Measurements from ENCODE around the gene MLN. TPM values are rescaled to one million over a fixed set of nuclear protein-coding genes. Genes with fewer than 3 reads are reported as not detected.

The MLN gene
- total RNA-seq, 2 donors from 2014 or later, result 0.48 TPM; not detected in 1

DNA sequence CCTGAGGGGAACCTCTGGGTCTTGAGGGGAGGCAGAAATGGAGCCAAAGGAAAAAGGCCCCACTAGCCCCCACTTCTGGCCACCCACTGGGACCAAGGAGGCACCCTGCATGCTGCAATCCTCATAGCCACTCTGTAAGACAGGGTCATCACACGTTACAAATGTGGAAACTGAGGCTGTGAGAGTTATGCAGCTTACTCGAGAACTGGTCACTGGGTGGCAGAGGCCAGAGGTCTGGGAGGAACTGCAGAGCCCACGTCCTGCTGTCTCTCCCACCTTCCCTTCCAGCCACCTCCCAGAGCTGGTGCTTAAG, 33.0 kb downstream of the MLN start:
- Histone ChIP-seq H3K4me1 (peaks cover 4% of the 10 kb centered on the region), H3K4me3 (no peak overlapping the region), H3K27ac (peak overlapping the region; percentile 7), H3K9me3 (no peaks in the 10 kb centered on the region), H3K36me3 (peaks cover 13% of the 10 kb centered on the region), H3K9ac (ENCODE audit: low read depth in 2 of 2, low read length in 2 of 2) (peak overlapping the region in 1 of 2 donors; percentile 24), H3K27me3 (no peaks in the 10 kb centered on the region)
- DNase-seq, result no peak
- intact Hi-C loops (cut with DNase I), result loop anchor here (2.0 kb wide), 1 partner anchor 256 kb away; no protein-coding TSS in a partner anchor
- TF ChIP-seq, protein P1, sequence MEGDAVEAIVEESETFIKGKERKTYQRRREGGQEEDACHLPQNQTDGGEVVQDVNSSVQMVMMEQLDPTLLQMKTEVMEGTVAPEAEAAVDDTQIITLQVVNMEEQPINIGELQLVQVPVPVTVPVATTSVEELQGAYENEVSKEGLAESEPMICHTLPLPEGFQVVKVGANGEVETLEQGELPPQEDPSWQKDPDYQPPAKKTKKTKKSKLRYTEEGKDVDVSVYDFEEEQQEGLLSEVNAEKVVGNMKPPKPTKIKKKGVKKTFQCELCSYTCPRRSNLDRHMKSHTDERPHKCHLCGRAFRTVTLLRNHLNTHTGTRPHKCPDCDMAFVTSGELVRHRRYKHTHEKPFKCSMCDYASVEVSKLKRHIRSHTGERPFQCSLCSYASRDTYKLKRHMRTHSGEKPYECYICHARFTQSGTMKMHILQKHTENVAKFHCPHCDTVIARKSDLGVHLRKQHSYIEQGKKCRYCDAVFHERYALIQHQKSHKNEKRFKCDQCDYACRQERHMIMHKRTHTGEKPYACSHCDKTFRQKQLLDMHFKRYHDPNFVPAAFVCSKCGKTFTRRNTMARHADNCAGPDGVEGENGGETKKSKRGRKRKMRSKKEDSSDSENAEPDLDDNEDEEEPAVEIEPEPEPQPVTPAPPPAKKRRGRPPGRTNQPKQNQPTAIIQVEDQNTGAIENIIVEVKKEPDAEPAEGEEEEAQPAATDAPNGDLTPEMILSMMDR (IDR thresholded peaks at IDR 0.05), result no peak

DNA sequence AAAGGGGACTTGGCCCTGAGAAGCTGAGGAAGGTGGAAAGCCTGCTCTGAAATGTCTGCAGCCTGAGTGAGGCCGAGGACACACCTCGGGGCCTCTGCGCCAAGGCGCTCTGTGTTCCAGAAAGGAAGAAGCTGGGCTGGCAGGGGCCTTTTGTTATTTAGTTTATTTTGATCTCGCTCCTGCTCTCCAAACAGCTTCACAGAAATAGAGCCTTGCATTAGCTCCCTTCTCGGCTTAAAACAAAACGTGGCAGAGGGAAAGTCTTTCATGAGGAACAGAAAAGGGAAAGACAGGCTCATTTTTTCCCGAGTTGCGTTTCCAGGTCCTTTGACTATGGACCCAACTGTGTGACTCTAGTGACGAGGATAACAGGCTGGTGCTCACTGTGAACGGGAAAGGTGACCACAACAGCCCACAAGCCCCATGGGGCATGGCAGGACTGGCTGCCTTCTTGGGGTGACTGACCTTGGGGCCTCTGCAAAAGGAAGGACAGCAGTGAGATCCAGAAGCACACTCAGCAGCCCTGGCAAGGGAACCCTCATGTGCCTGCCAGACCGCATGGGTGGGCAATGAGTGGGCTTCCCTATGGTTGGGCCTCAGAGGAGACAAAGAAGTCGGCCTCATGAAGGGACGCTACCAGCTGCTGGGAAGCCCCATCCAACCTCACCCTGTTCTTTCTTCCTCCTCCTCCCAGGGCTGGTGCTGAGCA, 33.5 kb downstream of the MLN start:
- Histone ChIP-seq H3K9me3 (no peaks in the 10 kb centered on the region), H3K36me3 (peaks cover 13% of the 10 kb centered on the region), H3K4me1 (peaks cover 4% of the 10 kb centered on the region), H3K27ac (no peak overlapping the region), H3K27me3 (no peaks in the 10 kb centered on the region), H3K4me3 (no peak overlapping the region), H3K9ac (ENCODE audit: low read depth in 2 of 2, low read length in 2 of 2) (peak overlapping the region in 1 of 2 donors; percentile 24)
- DNase-seq, result no peak
- intact Hi-C loops (cut with DNase I), result loop anchor here (2.0 kb wide), 1 partner anchor 257 kb away; no protein-coding TSS in a partner anchor
- TF ChIP-seq, protein P1 (IDR thresholded peaks at IDR 0.05), result no peak

DNA sequence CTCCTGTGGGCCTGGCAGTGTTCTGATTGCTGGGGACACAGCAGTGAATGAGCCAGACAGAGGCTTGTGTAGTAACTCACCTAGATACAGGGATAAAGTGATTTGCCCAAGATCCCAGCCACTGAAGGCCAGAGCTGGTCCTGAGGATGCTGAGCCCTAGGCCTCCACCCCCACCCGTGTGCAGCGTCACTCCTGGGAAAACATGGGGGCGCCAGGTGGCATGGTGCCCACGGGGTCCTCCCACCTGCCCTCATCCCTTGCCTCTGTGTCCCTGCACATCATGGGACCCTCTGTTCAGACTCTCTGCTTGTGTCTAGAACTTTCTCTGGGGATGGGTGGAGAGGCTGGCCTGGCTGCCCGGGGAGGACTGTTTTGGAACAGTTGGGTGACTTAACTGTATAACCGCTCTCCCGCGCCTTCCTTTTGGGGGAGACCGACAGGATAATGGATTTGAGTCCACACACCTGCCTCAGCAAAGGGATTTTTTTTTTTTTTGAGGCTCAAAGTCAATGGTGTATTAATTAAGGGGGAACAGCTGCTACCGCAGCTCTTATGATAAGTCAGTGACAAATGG, 34.5 kb downstream of the MLN start:
- intact Hi-C loops (cut with DNase I), result loop anchor here (5.0 kb wide), 1 partner anchor 383 kb away; no protein-coding TSS in a partner anchor
- H3K4me1 ChIP-seq, result peaks cover 4% of the 10 kb centered on the region
- H3K9me3 ChIP-seq, result no peaks in the 10 kb centered on the region
- H3K27me3 ChIP-seq, result no peaks in the 10 kb centered on the region
- TF ChIP-seq, protein P1 (IDR thresholded peaks at IDR 0.05), result no peak
- H3K36me3 ChIP-seq, result peaks cover 5% of the 10 kb centered on the region
- no peak overlapping the region for H3K27ac ChIP-seq
- DNase-seq, result no peak
- H3K4me3 ChIP-seq, result no peak overlapping the region
- H3K9ac ChIP-seq (ENCODE audit: low read depth in 2 of 2, low read length in 2 of 2), result no peak overlapping the region

DNA sequence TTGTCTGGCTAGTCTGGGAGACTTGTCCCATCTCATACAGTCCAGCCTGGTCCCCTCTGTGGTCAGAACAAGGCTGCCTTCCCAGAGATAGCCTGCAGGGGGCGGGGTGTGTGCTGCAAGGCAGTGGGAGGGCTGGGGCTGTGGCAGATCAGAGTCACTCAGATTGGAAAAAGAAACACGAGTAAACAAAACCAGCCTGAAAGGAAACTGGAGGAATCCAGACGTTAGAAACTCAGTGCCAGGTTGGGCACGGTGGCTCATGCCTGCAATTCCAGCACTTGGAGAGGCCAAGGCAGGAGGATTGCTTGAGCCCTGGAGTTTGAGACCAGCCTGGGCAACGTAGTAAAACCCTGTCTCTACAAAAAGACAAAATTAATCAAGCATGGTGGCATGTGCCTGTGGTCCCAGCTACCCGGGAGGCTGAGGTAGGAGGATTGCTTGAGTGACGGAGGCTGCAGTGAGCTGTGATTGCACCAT, 35.1 kb downstream of the MLN start:
- no peaks in the 10 kb centered on the region for H3K27me3 ChIP-seq
- H3K27ac ChIP-seq, result no peak overlapping the region
- H3K4me3 ChIP-seq, result no peak overlapping the region
- H3K9ac ChIP-seq (ENCODE audit: low read depth in 2 of 2, low read length in 2 of 2), result no peak overlapping the region
- DNase-seq, result peak; percentile 87
- peaks cover 5% of the 10 kb centered on the region for H3K36me3 ChIP-seq
- TF ChIP-seq, protein P1 (IDR thresholded peaks at IDR 0.05), result peak; percentile 82
- intact Hi-C loops (cut with DNase I), result loop anchor here (5.0 kb wide), 1 partner anchor 384 kb away; no protein-coding TSS in a partner anchor
- no peaks in the 10 kb centered on the region for H3K9me3 ChIP-seq
- peaks cover 4% of the 10 kb centered on the region for H3K4me1 ChIP-seq

DNA sequence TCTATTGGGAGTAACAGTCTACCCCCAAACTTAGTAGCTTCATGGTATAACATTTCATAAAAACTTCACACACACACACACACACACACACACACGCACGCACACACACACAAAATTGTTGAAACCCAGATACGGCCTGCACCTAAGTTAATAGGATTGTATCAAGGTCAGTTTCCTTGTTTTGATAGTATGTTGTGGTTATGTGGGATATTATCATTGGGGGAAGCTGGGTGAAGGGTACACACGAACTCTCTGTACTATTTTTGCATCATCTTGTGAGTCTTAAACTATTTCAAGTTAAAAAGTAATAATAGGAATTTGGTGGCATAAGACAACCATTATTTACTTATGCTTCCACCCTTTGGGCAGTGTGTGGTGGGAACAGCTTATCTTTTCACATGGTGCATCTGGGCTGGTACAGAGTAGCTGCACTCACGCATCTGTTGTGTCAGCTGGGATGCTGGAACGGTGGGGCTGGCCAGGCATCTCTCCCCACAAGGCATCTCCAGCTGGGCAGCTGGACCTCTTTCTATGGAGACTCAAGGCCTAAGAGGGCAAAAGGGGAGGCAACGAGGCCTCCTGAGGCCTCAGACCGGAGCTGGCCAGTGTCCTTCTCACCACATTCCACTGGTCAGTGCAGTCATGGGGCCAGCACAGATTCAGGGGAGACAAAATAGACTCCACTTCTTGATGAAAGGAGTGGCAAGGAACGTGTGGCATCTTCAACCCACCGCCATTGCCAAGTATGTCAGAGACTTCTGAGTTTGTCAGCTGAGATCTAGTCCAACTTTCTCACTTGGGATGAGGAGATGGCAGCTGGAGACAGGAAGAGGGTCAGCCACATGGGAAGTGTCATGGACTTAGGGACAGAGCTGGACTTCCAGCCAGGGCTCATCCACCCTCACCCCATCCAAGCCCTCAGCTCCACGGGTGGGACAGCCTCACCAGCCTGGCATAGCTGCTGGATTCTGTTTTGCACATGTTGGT, 36.6 kb downstream of the MLN start:
- intact Hi-C loops (cut with DNase I), result loop anchor here (5.0 kb wide), 1 partner anchor 385 kb away; no protein-coding TSS in a partner anchor
- no peak overlapping the region for H3K4me3 ChIP-seq

More for the DNA sequence above, 36.6 kb downstream of the MLN start:
- no peak overlapping the region for H3K27ac ChIP-seq
- TF ChIP-seq, protein P1 (IDR thresholded peaks at IDR 0.05), result no peak
- no peaks in the 10 kb centered on the region for H3K36me3 ChIP-seq
- H3K27me3 ChIP-seq, result no peaks in the 10 kb centered on the region
- no peak for DNase-seq
- H3K9me3 ChIP-seq, result no peaks in the 10 kb centered on the region
- H3K4me1 ChIP-seq, result peaks cover 4% of the 10 kb centered on the region
- no peak overlapping the region for H3K9ac ChIP-seq (ENCODE audit: low read depth in 2 of 2, low read length in 2 of 2)

Data from colonic mucosa (tissue), 4 donors.